ENCODE data around the gene PIM3. TPM values are rescaled to one million over a fixed set of nuclear protein-coding genes. Genes with fewer than 3 reads are reported as not detected.

Gene PIM3
- total RNA-seq, 1 experiment from 2014 or later: 42.9 TPM

DNA sequence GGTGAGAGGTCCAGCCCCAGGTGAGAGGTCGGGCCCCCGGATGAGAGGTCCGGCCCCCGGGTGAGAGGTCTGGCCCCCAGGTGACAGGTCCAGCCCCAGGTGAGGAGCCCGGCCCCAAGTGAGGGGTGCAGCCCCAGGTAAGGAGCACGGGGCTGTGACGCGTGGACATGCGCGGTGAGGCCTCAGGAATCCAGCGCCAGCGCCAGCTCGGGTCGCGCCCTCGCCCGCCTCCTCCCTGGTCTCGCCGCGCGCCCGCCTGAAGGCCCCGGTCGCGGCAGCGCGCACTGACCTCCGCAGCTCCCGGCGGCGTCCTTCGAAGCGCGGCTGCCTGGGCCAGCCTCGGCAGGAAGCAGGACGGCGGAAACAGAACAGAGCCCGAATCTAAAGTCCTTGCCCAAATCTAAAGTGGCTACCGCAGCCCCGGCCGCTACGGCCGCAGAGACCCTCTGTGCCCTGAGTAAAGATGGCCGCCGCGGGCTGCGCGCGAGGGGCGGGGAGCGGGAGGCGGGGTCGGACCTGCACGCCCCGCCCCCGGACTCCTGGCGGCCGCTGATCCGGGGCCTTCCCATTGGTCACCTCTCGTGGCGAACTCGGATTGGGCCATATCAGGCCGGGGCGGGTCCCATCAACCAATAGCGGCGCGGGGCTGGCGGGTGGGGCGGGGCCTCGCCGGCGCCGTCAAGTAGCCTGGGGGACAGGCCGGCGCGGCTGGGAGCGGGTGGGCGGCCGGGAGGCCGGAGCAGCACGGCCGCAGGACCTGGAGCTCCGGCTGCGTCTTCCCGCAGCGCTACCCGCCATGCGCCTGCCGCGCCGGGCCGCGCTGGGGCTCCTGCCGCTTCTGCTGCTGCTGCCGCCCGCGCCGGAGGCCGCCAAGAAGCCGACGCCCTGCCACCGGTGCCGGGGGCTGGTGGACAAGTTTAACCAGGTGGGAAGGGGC is 42.3 kb upstream of the PIM3 start, which contains the start of the genes ALG12 and CRELD2:
Gene ALG12 (minus strand): TSS at position 465 of the 937 bp plus-strand sequence. CDS start 4,673 bp downstream, outside the sequence.
Gene CRELD2 (plus strand): TSS at position 661 of the 937 bp plus-strand sequence. CDS start 136 bp downstream, at position 797.
- POLR2A ChIA-PET: no interaction called here
- peaks cover 5% of the 10 kb centered on the region for H3K4me1 Mint-ChIP-seq
- no peaks in the 10 kb centered on the region for H3K9me3 Mint-ChIP-seq
- peak within 1 kb of the TSS; percentile 78 for H3K4me3 Mint-ChIP-seq
- DNase-seq (ENCODE audit: low spot score): peak; percentile 98
- TF ChIP-seq CTCF (IDR thresholded peaks at IDR 0.05) (no peak), SP1 (CRISPR knock-in tag; conservative IDR thresholded peaks at IDR 0.05) (peak; percentile 88), CREM (CRISPR knock-in tag; IDR thresholded peaks at IDR 0.05) (peak; percentile 45; the same call in 1 of the 2 replicates), E2F5 (CRISPR knock-in tag; IDR thresholded peaks at IDR 0.05) (peak; percentile 68; the same call in 1 of the 2 replicates), ZNF317 (CRISPR knock-in tag; IDR thresholded peaks at IDR 0.05; ENCODE audit: borderline replicate concordance, low read depth) (0 out of 2 replicates have a peak, but pooled peaks have one; percentile 37), SOX15 (CRISPR knock-in tag; IDR thresholded peaks at IDR 0.05) (no peak), ESRRA (CRISPR knock-in tag; IDR thresholded peaks at IDR 0.05; ENCODE audit: borderline replicate concordance) (no peak), MYBL2 (CRISPR knock-in tag; IDR thresholded peaks at IDR 0.05) (peak; percentile 62; the same call in 1 of the 2 replicates), ETV6 (CRISPR knock-in tag; IDR thresholded peaks at IDR 0.05) (0 out of 2 replicates have a peak, but pooled peaks have one; percentile 49), NFYB (CRISPR knock-in tag; conservative IDR thresholded peaks at IDR 0.05; ENCODE audit: low read depth) (peak; percentile 86), CDX4 (CRISPR knock-in tag; IDR thresholded peaks at IDR 0.05; ENCODE audit: borderline replicate concordance) (no peak), KAT7 (CRISPR knock-in tag; IDR thresholded peaks at IDR 0.05; ENCODE audit: borderline replicate concordance) (no peak), EMX1 (CRISPR knock-in tag; IDR thresholded peaks at IDR 0.05) (no peak), CBFB (CRISPR knock-in tag; IDR thresholded peaks at IDR 0.05; ENCODE audit: low read depth) (0 out of 2 replicates have a peak, but pooled peaks have one; percentile 50), USF2 (CRISPR knock-in tag; IDR thresholded peaks at IDR 0.05) (peak; percentile 31; the same call in 1 of the 2 replicates), ZNF232 (CRISPR knock-in tag; IDR thresholded peaks at IDR 0.05) (0 out of 2 replicates have a peak, but pooled peaks have one; percentile 10), ZNF416 (CRISPR knock-in tag; IDR thresholded peaks at IDR 0.05) (0 out of 2 replicates have a peak, but pooled peaks have one; percentile 31), TEAD1 (CRISPR knock-in tag; IDR thresholded peaks at IDR 0.05) (peak; percentile 24), ZBTB43 (CRISPR knock-in tag; IDR thresholded peaks at IDR 0.05) (0 out of 2 replicates have a peak, but pooled peaks have one; percentile 57), ZNF263 (CRISPR knock-in tag; IDR thresholded peaks at IDR 0.05; ENCODE audit: low read depth) (0 out of 2 replicates have a peak, but pooled peaks have one; percentile 45)
- TF ChIP-seq, protein P1, sequence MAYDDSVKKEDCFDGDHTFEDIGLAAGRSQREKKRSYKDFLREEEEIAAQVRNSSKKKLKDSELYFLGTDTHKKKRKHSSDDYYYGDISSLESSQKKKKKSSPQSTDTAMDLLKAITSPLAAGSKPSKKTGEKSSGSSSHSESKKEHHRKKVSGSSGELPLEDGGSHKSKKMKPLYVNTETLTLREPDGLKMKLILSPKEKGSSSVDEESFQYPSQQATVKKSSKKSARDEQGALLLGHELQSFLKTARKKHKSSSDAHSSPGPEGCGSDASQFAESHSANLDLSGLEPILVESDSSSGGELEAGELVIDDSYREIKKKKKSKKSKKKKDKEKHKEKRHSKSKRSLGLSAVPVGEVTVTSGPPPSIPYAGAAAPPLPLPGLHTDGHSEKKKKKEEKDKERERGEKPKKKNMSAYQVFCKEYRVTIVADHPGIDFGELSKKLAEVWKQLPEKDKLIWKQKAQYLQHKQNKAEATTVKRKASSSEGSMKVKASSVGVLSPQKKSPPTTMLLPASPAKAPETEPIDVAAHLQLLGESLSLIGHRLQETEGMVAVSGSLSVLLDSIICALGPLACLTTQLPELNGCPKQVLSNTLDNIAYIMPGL (CRISPR knock-in tag; IDR thresholded peaks at IDR 0.05): peak; percentile 84; the same call in 1 of the 2 replicates
- H3K36me3 Mint-ChIP-seq: peaks cover 7% of the 10 kb centered on the region; the same call in 1 of the 2 replicates
- H3K27me3 Mint-ChIP-seq (ENCODE audit: low read depth): no peaks in the 10 kb centered on the region
- no peak within 1 kb of the TSS; the same call in 1 of the 2 replicates for H3K27ac Mint-ChIP-seq
- CTCF ChIA-PET: interaction anchor here (0.8 to 2.1 kb wide), 4 partner anchors 17 to 289 kb away, joined by 3 to 8 read pairs (median 4); no protein-coding TSS in a partner anchor
- ATAC-seq: peak; percentile 95
